ENCODE results near the gene NOL9. TPM values are rescaled to one million over a fixed set of nuclear protein-coding genes. Genes with fewer than 3 reads are reported as not detected.
A peak's percentile ranks its signal among the peaks of the same experiment; 100 is the strongest.

Gene NOL9
- total and polyA plus RNA-seq, 2 donors, result 4.0 to 28.6 TPM

DNA sequence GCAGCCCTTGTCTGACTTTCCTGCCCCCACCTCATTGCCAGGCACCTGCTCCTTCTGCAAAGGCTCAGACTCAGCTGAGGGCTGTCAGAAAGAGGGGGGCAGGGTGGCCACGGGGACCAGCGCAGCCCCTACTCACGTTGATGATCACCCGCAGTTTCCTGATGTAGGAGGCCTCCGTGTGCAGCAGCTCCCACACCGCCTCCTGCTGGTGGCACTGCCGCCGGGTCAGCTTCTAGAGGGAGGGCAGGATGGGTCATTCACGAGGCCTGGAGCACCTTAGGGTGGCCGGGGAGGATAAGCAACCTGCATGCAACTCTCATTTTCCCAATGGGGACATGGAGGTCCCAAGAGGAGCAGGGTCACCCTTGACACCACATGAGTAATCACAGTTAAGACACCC lies 81.9 kb downstream of the NOL9 start:
- Histone ChIP-seq H3K4me3 (ENCODE audit: low read depth, low read length) (no peak overlapping the region), H3K36me3 (ENCODE audit: insufficient read depth) (no peaks in the 10 kb centered on the region), H3K27ac (ENCODE audit: low read depth) (no peak overlapping the region), H3K4me1 (ENCODE audit: insufficient read depth) (no peaks in the 10 kb centered on the region)
- no peak for DNase-seq (ENCODE audit: extremely low spot score)
- WGBS, result 83% methylated on average over 10 of the region's 10 CpGs

- H3K36me3 ChIP-seq (ENCODE audit: insufficient read depth), result no peaks in the 10 kb centered on the region
- no peak overlapping the region for H3K4me3 ChIP-seq (ENCODE audit: low read depth, low read length)
- peak overlapping the region; percentile 74 for H3K27ac ChIP-seq (ENCODE audit: low read depth)
- no peak for DNase-seq (ENCODE audit: extremely low spot score)
- H3K4me1 ChIP-seq (ENCODE audit: insufficient read depth), result no peaks in the 10 kb centered on the region
- WGBS, result 84% methylated on average over 7 of the region's 7 CpGs
These were observed 82.3 kb downstream of the NOL9 start for GRCh38 chr1:6471970-6472368.

Small RNA genes lying within 50 kb of the gene (small RNA-seq; reads per million reads assigned to genes)
- gene RNU6-731P, result not detected

Other genes with a start within 250 kb of the NOL9 start
- 6.9 TPM for gene ACOT7, start 160.7 kb downstream of the NOL9 start, total RNA-seq
- gene ACOT7, start 160.7 kb downstream of the NOL9 start, polyA plus RNA-seq, result 36.8 TPM
- gene HES2, start 134.6 kb downstream of the NOL9 start, total RNA-seq, result 0.53 TPM
- 0.03 TPM for gene HES2, start 134.6 kb downstream of the NOL9 start, polyA plus RNA-seq
- 0.58 TPM for gene ESPN, start 129.7 kb downstream of the NOL9 start, total RNA-seq
- gene ESPN, start 129.7 kb downstream of the NOL9 start, polyA plus RNA-seq, result 0.53 TPM
- gene TNFRSF25, start 88.3 kb downstream of the NOL9 start, total RNA-seq, result 7.1 TPM
- gene TNFRSF25, start 88.3 kb downstream of the NOL9 start, polyA plus RNA-seq, result 4.3 TPM
- 9.9 TPM for gene PLEKHG5, start 62.8 kb downstream of the NOL9 start, total RNA-seq
- gene PLEKHG5, start 62.8 kb downstream of the NOL9 start, polyA plus RNA-seq, result 5.8 TPM
- gene TAS1R1, start 794 bp upstream of the NOL9 start, total RNA-seq, result not detected
- gene TAS1R1, start 794 bp upstream of the NOL9 start, polyA plus RNA-seq, result 0.06 TPM
- gene ZBTB48, start 25.5 kb upstream of the NOL9 start, total RNA-seq, result 19.6 TPM
- 32.2 TPM for gene ZBTB48, start 25.5 kb upstream of the NOL9 start, polyA plus RNA-seq
- 17.0 TPM for gene KLHL21, start 48.4 kb upstream of the NOL9 start, total RNA-seq
- 72.4 TPM for gene KLHL21, start 48.4 kb upstream of the NOL9 start, polyA plus RNA-seq
- 16.3 TPM for gene PHF13, start 59.2 kb upstream of the NOL9 start, total RNA-seq
- gene PHF13, start 59.2 kb upstream of the NOL9 start, polyA plus RNA-seq, result 19.0 TPM
- gene THAP3, start 70.4 kb upstream of the NOL9 start, total RNA-seq, result 20.3 TPM
- 29.6 TPM for gene THAP3, start 70.4 kb upstream of the NOL9 start, polyA plus RNA-seq
- 28.3 TPM for gene DNAJC11, start 147.3 kb upstream of the NOL9 start, total RNA-seq
- gene DNAJC11, start 147.3 kb upstream of the NOL9 start, polyA plus RNA-seq, result 29.0 TPM
- gene CAMTA1, start 230.9 kb upstream of the NOL9 start, total RNA-seq, result 53.3 TPM
- gene CAMTA1, start 230.9 kb upstream of the NOL9 start, polyA plus RNA-seq, result 115 TPM